GM18868 (cell line): ENCODE data around the gene SCYL1.
A peak's percentile ranks its signal among the peaks of the same experiment; 100 is the strongest.

Experiments
- ATAC-seq: cut with Tn5 transposase; IDR thresholded peaks from one replicate; pipeline ENCODE4 v1.9.1; 2021; ENCODE audit warnings: mild to moderate bottlenecking, moderate library complexity; ENCODE audit not compliant: unreplicated experiment

Gene SCYL1

GRCh38 chr11:65524741-65525545 is at the start of gene SCYL1:
SCYL1 (plus strand) TSS chr11:65525083; CDS start chr11:65525154, 71 bp downstream.
- ATAC-seq: peak; percentile 63

- no peak for ATAC-seq
These were observed 48.2 kb upstream of the SCYL1 start for GRCh38 chr11:65476632-65477148.

GRCh38 chr11:65477149-65477965 is 47.5 kb upstream of the SCYL1 start:
- peak; percentile 76 for ATAC-seq

GRCh38 chr11:65478388-65479183 is 46.3 kb upstream of the SCYL1 start:
- ATAC-seq: no peak

GRCh38 chr11:65479184-65480145 is 45.4 kb upstream of the SCYL1 start:
- no peak for ATAC-seq

- no peak for ATAC-seq
These were observed 42.5 kb upstream of the SCYL1 start for GRCh38 chr11:65482306-65482850.

- no peak for ATAC-seq
These were observed 39.0 kb upstream of the SCYL1 start for GRCh38 chr11:65485920-65486219.

GRCh38 chr11:65486570-65487466 is 38.1 kb upstream of the SCYL1 start:
- ATAC-seq: no peak

- ATAC-seq: no peak
These were observed 37.2 kb upstream of the SCYL1 start for GRCh38 chr11:65487467-65488272.

GRCh38 chr11:65488273-65489034 is 36.4 kb upstream of the SCYL1 start:
- ATAC-seq: no peak

- no peak for ATAC-seq
These were observed 35.7 kb upstream of the SCYL1 start for GRCh38 chr11:65489035-65489705.

GRCh38 chr11:65489706-65490320 is 35.1 kb upstream of the SCYL1 start:
- ATAC-seq: no peak

GRCh38 chr11:65491163-65491465 is 33.8 kb upstream of the SCYL1 start:
- no peak for ATAC-seq

- ATAC-seq: no peak
These were observed 33.1 kb upstream of the SCYL1 start for GRCh38 chr11:65491614-65492386.

GRCh38 chr11:65492387-65492636 is 32.6 kb upstream of the SCYL1 start:
- ATAC-seq: no peak
